IPS DF 6.9 (cell line): ENCODE data around the gene SLC16A9.

Source experiments
- DNase-seq: peaks from one replicate; pipeline ENCODE4 v3.0.0-alpha.2; 2013; ENCODE audit warnings: low read depth, low spot score
- H3K27ac ChIP-seq: one replicate; pipeline ENCODE4 v1.5.1; 2013; ENCODE audit warnings: low read length, control low read depth
- H3K27me3 ChIP-seq: 2 replicates; pipeline ENCODE4 v1.6.1; 2013; ENCODE audit warnings: mild to moderate bottlenecking, low read length; ENCODE audit not compliant: control insufficient read depth, insufficient read depth
- H3K36me3 ChIP-seq: 2 replicates; pipeline ENCODE4 v1.6.1; 2013; ENCODE audit warnings: low read length; ENCODE audit not compliant: control insufficient read depth, insufficient read depth
- H3K4me1 ChIP-seq: 2 replicates; pipeline ENCODE4 v1.6.1; 2013; ENCODE audit warnings: low read length; ENCODE audit not compliant: control insufficient read depth, insufficient read depth
- H3K4me3 ChIP-seq: 2 replicates; pipeline ENCODE4 v1.5.1; 2013; ENCODE audit warnings: mild to moderate bottlenecking, low read length
- H3K9me3 ChIP-seq: 2 replicates; pipeline ENCODE4 v1.6.1; 2013; ENCODE audit warnings: low read length, inconsistent platforms; ENCODE audit not compliant: control insufficient read depth, insufficient read depth
- WGBS: extraction: QIAGEN DNeasy Blood & Tissue Kit; methylation state at CpG from one replicate; pipeline ENCODE4 v1.1.7; 2013; ENCODE audit warnings: mixed read lengths, missing lambda C conversion rate; ENCODE audit not compliant: insufficient read length, insufficient coverage; 5-methylcytosine and 5-hydroxymethylcytosine counted together

Gene SLC16A9

GRCh38 chr10:59695637-59696036 is 14.0 kb downstream of the SLC16A9 start:
- H3K9me3 ChIP-seq = no peaks in the 10 kb centered on the region
- WGBS = no CpG with 5 or more reads among the region's 3 CpGs
- no peak for DNase-seq

GRCh38 chr10:59694936-59695335 is 14.7 kb downstream of the SLC16A9 start:
- Histone ChIP-seq H3K27ac (no peak overlapping the region), H3K4me3 (no peak overlapping the region), H3K36me3 (no peaks in the 10 kb centered on the region), H3K27me3 (no peaks in the 10 kb centered on the region), H3K4me1 (no peaks in the 10 kb centered on the region), H3K9me3 (no peaks in the 10 kb centered on the region)
- DNase-seq = no peak
- no CpG with 5 or more reads among the region's 1 CpG for WGBS

More at GRCh38 chr10:59695637-59696036, 14.0 kb downstream of the SLC16A9 start:
- H3K4me1 ChIP-seq = no peaks in the 10 kb centered on the region
- H3K36me3 ChIP-seq = no peaks in the 10 kb centered on the region
- H3K27ac ChIP-seq = no peak overlapping the region
- no peak overlapping the region for H3K4me3 ChIP-seq
- H3K27me3 ChIP-seq = no peaks in the 10 kb centered on the region

DNA sequence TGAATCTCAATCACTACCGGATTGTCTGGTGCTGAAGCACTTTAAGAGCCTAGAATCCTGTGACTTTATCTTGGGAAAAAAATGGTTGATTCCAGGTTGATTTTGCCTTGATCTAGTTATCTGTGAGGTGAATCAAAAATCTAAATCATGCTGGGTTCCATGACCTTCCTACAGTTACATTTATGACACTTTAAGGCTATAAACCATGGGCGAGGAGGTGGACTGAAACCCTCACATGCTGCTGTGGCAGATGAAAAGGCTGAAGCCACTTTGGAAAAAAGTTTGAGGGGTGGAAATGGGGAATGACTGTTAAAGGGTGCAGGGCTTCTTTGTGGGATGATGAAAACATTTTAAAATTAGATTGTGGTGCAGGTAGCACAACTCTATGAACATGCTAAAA is 17.5 kb downstream of the SLC16A9 start:
- no peaks in the 10 kb centered on the region for H3K4me1 ChIP-seq
- no peak overlapping the region for H3K27ac ChIP-seq
- no peaks in the 10 kb centered on the region for H3K36me3 ChIP-seq
- no peaks in the 10 kb centered on the region for H3K27me3 ChIP-seq
- no peak for DNase-seq
- WGBS = no CpG with 5 or more reads among the region's 2 CpGs
- H3K4me3 ChIP-seq = no peak overlapping the region
- no peaks in the 10 kb centered on the region for H3K9me3 ChIP-seq

DNA sequence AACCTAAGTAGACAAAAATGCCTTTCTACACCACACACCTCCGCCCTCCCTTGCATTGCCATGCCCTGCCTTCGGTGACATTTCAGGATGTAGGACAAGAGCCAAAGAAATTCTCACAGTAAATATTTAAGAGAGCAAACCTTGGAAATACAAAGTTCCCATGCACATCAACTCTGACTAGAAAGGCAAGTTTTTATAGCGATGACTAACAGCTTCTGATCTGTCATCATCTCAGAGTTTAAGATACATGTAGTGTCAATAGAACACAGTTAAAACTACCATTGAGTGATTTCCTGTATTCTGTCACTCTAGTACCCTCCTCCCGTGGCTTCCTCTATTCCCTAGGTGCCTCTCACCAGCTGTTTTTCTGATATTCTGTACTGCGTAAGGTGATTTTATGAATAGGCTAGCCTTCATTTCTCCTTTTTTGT is 20.7 kb downstream of the SLC16A9 start:
- no peak for DNase-seq
- WGBS = no CpG with 5 or more reads among the region's 5 CpGs
- no peak overlapping the region for H3K27ac ChIP-seq

GRCh38 chr10:59687657-59688056 is 22.0 kb downstream of the SLC16A9 start:
- H3K4me3 ChIP-seq = no peak overlapping the region
- no peaks in the 10 kb centered on the region for H3K27me3 ChIP-seq
- H3K36me3 ChIP-seq = no peaks in the 10 kb centered on the region
- no peak for DNase-seq
- no peaks in the 10 kb centered on the region for H3K9me3 ChIP-seq
- whole genome bisulfite sequencing = no CpG with 5 or more reads among the region's 1 CpG
- H3K4me1 ChIP-seq = no peaks in the 10 kb centered on the region
- no peak overlapping the region for H3K27ac ChIP-seq

More for the DNA sequence above, 20.7 kb downstream of the SLC16A9 start:
- Histone ChIP-seq H3K4me3 (no peak overlapping the region), H3K36me3 (no peaks in the 10 kb centered on the region), H3K4me1 (no peaks in the 10 kb centered on the region), H3K27me3 (no peaks in the 10 kb centered on the region), H3K9me3 (no peaks in the 10 kb centered on the region)

DNA sequence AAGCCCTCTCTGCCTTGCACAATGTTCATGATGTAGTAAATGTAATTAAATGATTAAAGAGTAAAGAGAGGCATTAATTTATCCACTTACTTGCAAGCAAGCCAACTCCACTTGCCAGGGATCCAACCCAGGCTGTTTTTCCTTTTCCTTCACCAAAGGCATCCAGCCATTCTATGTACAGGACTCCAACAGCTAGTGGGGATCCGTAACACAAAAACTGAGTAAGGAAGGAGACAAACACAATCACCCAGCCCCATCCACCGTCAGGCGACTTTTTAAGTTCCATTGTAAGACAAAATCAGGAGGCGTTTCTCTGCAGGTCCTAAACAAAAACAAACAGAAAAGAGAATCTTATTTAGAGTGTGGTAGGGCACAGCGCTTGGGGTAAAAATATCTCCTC is 25.6 kb downstream of the SLC16A9 start:
- no peak overlapping the region for H3K4me3 ChIP-seq
- no peaks in the 10 kb centered on the region for H3K4me1 ChIP-seq
- no peak for DNase-seq
- no peaks in the 10 kb centered on the region for H3K27me3 ChIP-seq
- WGBS = no CpG with 5 or more reads among the region's 5 CpGs
- no peaks in the 10 kb centered on the region for H3K36me3 ChIP-seq
- H3K27ac ChIP-seq = no peak overlapping the region
- no peaks in the 10 kb centered on the region for H3K9me3 ChIP-seq

DNA sequence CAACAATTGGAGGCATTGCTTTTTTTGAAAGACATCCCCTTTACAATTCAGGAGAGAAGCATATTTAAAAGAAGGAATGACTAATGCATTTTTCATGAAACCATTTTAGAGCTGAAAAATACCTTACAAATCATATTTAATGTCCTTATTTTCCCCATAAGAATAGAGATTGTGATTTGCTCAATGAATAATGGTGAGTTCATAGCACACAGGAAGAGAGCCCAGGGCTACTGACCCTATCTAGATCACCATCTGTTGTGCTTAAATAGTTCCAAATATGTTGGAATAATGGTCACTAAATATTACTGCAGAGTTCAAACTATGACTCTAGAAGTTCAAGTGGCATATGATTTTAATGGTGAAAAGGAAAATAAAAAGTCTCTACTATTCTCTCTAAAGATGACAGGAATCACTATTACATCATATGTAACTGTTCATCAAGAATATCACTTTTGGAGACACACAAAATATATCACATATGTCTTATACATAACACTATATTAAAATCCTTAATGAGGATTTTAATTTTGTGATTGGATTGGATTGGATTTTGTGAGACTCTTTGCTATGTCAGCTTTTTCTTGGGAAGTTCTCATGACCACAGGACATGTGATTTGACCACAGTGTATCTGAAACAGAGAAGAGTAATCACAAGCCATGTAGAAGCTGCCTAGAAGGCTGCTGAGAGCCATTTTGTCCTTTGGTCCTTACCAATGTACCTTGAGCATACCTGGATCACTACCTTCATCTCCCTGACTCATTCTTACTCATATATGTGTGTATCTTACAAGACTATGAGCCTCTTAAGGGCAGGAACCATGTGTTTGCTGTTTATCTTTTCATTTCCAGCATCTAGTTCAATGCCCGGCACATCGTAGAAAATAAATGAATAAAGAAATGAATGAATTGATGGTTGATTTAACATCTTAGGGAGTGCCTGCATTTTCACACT is 26.4 kb downstream of the SLC16A9 start:
- no peak for DNase-seq
- Histone ChIP-seq H3K9me3 (no peaks in the 10 kb centered on the region), H3K4me3 (no peak overlapping the region), H3K27me3 (no peaks in the 10 kb centered on the region), H3K4me1 (no peaks in the 10 kb centered on the region), H3K27ac (no peak overlapping the region), H3K36me3 (no peaks in the 10 kb centered on the region)
- no CpG with 5 or more reads among the region's 2 CpGs for WGBS

DNA sequence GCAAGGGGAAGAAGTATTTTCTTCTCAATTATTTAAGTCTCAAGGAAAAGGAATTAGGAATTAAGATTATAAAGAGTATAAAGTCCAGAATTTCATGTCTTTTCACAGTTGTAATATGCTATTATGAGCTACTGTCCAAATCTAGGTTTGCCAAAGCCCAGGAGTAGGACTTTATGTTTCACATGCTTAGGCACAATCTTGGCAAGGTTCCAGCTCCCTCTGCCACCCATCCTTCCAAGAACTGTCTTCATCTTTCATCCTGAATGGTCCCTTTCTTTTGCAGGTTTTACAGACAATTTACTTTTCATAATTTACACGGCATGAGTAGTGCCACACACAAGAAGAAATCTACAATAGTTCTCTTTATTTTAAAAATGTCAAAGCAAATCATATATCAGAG is 29.5 kb downstream of the SLC16A9 start:
- H3K4me3 ChIP-seq = no peak overlapping the region
- no peaks in the 10 kb centered on the region for H3K36me3 ChIP-seq
- no CpG with 5 or more reads among the region's 1 CpG for WGBS
- DNase-seq = no peak
- H3K27ac ChIP-seq = no peak overlapping the region
- H3K4me1 ChIP-seq = 0 out of 2 replicates have a peak, but pooled peaks cover 1% of the 10 kb centered on the region
- no peaks in the 10 kb centered on the region for H3K27me3 ChIP-seq
- no peaks in the 10 kb centered on the region for H3K9me3 ChIP-seq

DNA sequence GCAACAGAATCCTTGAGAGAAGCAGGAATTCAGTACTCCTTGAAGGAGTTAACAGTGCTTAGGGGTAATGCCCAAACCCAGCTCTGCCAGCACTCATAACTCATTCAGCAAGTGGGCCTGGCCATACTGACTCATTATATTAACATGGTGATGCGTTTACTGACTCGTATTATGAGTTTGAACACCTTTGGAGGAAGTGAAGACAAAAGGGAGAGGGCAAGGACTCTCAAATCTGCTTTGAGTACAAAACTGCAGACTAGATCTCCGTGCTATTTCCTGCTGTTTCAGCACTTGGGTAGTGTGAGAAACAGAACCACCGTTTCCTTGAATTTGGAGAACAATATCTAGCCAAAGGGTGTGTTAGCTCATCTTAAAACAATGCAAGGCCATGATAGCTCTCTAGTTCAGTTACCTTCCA is 30.8 kb downstream of the SLC16A9 start:
- no CpG with 5 or more reads among the region's 4 CpGs for WGBS
- Histone ChIP-seq H3K27ac (no peak overlapping the region), H3K4me3 (no peak overlapping the region)

DNA sequence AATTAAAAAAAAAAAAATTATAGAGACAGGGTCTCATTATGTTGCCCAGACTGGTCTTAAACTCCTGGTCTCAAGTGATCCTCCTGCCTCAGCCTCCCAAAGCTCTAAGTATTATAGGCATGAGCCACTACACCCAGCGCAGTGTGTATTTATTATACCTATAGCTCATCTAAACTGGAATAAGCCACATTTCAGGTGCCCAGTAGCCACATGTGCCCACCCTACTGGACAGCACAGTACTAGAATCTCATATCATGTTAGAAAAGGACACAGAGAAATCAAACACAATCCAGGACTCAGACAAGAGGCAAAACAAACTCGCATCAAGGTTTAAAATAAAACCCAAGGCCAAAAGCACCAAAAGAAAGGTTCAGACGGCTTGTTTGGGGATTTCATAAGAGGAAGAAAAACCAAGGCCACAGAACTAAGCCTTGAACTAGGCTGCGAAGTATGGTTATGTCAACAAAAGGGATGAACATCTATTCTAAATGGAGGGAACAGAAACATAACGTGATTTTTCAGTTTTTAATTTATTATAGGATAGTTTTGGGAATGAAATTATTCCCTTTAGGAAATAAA is 32.3 kb downstream of the SLC16A9 start:
- H3K27ac ChIP-seq = no peak overlapping the region

More for the DNA sequence above, 30.8 kb downstream of the SLC16A9 start:
- Histone ChIP-seq H3K9me3 (no peaks in the 10 kb centered on the region), H3K36me3 (no peaks in the 10 kb centered on the region), H3K27me3 (no peaks in the 10 kb centered on the region), H3K4me1 (0 out of 2 replicates have a peak, but pooled peaks cover 1% of the 10 kb centered on the region)
- DNase-seq = no peak

More for the DNA sequence above, 32.3 kb downstream of the SLC16A9 start:
- whole genome bisulfite sequencing = no CpG with 5 or more reads among the region's 5 CpGs
- no peak overlapping the region for H3K4me3 ChIP-seq
- H3K27me3 ChIP-seq = no peaks in the 10 kb centered on the region
- H3K9me3 ChIP-seq = no peaks in the 10 kb centered on the region
- DNase-seq = no peak
- 0 out of 2 replicates have a peak, but pooled peaks cover 1% of the 10 kb centered on the region for H3K4me1 ChIP-seq
- H3K36me3 ChIP-seq = no peaks in the 10 kb centered on the region
